H1 (cell line): Measurements from ENCODE around the gene ARHGEF19. TPM values are rescaled to one million over a fixed set of nuclear protein-coding genes. Genes with fewer than 3 reads are reported as not detected.

ENCODE experiments used
- CTCF ChIA-PET: fragments of 300-600 bp; sonication (Branson Sonifier 250); formaldehyde crosslinking; loops from one replicate; lab custom pipeline; 2021; ENCODE audit not compliant: partially characterized antibody; lab: Charles Lee
- POLR2A ChIA-PET: fragments of 300-600 bp; sonication (Branson Sonifier 250); formaldehyde crosslinking; loops from one replicate; lab custom pipeline; 2021; ENCODE audit warnings: inconsistent platforms; ENCODE audit not compliant: partially characterized antibody; lab: Charles Lee
- DNase-seq, 2 experiments: peaks; one replicate each; pipeline versions ENCODE4 v3.0.0 to v3.0.0-alpha.2; 2010 to 2022; ENCODE audit warnings: low spot score in 2 of 2, low read depth in 1 of 2, mixed read lengths in 1 of 2
- FAIRE-seq: peaks from 2 replicates; lab custom pipeline; 2011; peaks lifted over from hg19 to GRCh38; lab: Jason Lieb, UNC
- H2AFZ ChIP-seq: 2 replicates; pipeline ENCODE4 v1.8.1; 2012; ENCODE audit warnings: low read length, inconsistent platforms
- H2AK5ac ChIP-seq: 2 replicates; pipeline ENCODE4 v1.6.1; 2013; ENCODE audit warnings: low read depth, low read length
- H2BK120ac ChIP-seq: replicated peaks from 2 replicates; pipeline ENCODE3; 2013; ENCODE audit warnings: low read depth, low read length, inconsistent platforms
- H2BK12ac ChIP-seq: 2 replicates; pipeline ENCODE4 v1.6.1; 2013; ENCODE audit warnings: low read depth, low read length
- H2BK15ac ChIP-seq: 2 replicates; pipeline ENCODE4 v1.6.1; 2013; ENCODE audit warnings: low read length
- H2BK20ac ChIP-seq: 2 replicates; pipeline ENCODE4 v1.6.1; 2013; ENCODE audit warnings: low read length
- H2BK5ac ChIP-seq: 2 replicates; pipeline ENCODE4 v1.6.1; 2013; ENCODE audit warnings: low read depth, low read length
- H3K14ac ChIP-seq: 2 replicates; pipeline ENCODE4 v1.6.1; 2013; ENCODE audit warnings: inconsistent platforms; ENCODE audit not compliant: insufficient read length
- H3K18ac ChIP-seq: 2 replicates; pipeline ENCODE4 v1.6.1; 2013; ENCODE audit warnings: low read length; ENCODE audit errors: extremely low read depth
- H3K23ac ChIP-seq: 2 replicates; pipeline ENCODE4 v1.6.1; 2013; ENCODE audit warnings: inconsistent platforms; ENCODE audit not compliant: insufficient read length
- H3K23me2 ChIP-seq: 2 replicates; pipeline ENCODE4 v1.6.1; 2013; ENCODE audit warnings: low read depth, low read length
- H3K27ac ChIP-seq: 2 replicates; pipeline ENCODE4 v1.6.1; 2011; ENCODE audit warnings: low read depth, low read length, inconsistent platforms
- H3K27me3 ChIP-seq, 4 experiments: replicated peaks in 1 of 4; 1 replicate in 1 of 4; 2 replicates in 3 of 4; pipeline versions ENCODE4 v1.6.1 to v1.8.1; 2011 to 2013; ENCODE audit warnings: low read length in 3 of 4, mild to moderate bottlenecking in 3 of 4, inconsistent platforms in 2 of 4, mixed read lengths in 2 of 4, moderate library complexity in 1 of 4; ENCODE audit not compliant: control insufficient read depth in 3 of 4, insufficient read depth in 3 of 4; ENCODE audit errors: extremely low read depth in 1 of 4
- H3K36me3 ChIP-seq, 4 experiments: 2 replicates each; pipeline versions ENCODE4 v1.6.1 to v1.8.1; 2011 to 2013; ENCODE audit warnings: mild to moderate bottlenecking in 4 of 4, low read length in 3 of 4, moderate library complexity in 2 of 4, control low read depth in 1 of 4, inconsistent platforms in 1 of 4; ENCODE audit not compliant: insufficient read depth in 4 of 4, control insufficient read depth in 2 of 4
- H3K4ac ChIP-seq: replicated peaks from 2 replicates; pipeline ENCODE3; 2013; ENCODE audit warnings: low read length, low read depth, mixed read lengths, inconsistent platforms; ENCODE audit not compliant: insufficient read length
- H3K4me1 ChIP-seq, 4 experiments: replicated peaks in 1 of 4; 1 replicate in 1 of 4; 2 replicates in 3 of 4; pipeline versions ENCODE4 v1.6.1 to v1.8.1; 2011 to 2013; ENCODE audit warnings: low read length in 3 of 4, inconsistent platforms in 2 of 4, mixed read lengths in 1 of 4; ENCODE audit not compliant: insufficient read depth in 4 of 4, control insufficient read depth in 3 of 4
- H3K4me2 ChIP-seq, 2 experiments: 2 replicates each; pipeline versions ENCODE4 v1.6.1 to v1.8.1; 2011 to 2013; ENCODE audit warnings: low read depth in 2 of 2, low read length in 2 of 2, control low read depth in 1 of 2, inconsistent platforms in 1 of 2, mild to moderate bottlenecking in 1 of 2; ENCODE audit not compliant: insufficient read depth in 1 of 2
- H3K4me3 ChIP-seq, 4 experiments: fragments of 200-600, 300-600 bp in 1 of 4; sonication (generic), shearing (Covaris generic), sonication (Bioruptor Twin) in 1 of 4; 2 replicates each; pipeline versions ENCODE4 v1.5.1 to v1.8.1; 2011 to 2016; ENCODE audit warnings: low read length in 4 of 4, low read depth in 3 of 4, control low read depth in 2 of 4, inconsistent platforms in 2 of 4, mild to moderate bottlenecking in 2 of 4, mixed read lengths in 1 of 4, moderate library complexity in 1 of 4; ENCODE audit not compliant: insufficient read depth in 2 of 4; ENCODE audit errors: extremely low read depth in 1 of 4
- H3K56ac ChIP-seq: replicated peaks from 2 replicates; pipeline ENCODE3; 2013; ENCODE audit warnings: low read depth, mild to moderate bottlenecking, mixed read lengths, low read length, inconsistent platforms; ENCODE audit not compliant: insufficient read length
- H3K79me1 ChIP-seq: 2 replicates; pipeline ENCODE4 v1.6.1; 2013; ENCODE audit warnings: low read depth, low read length, control low read depth
- H3K79me2 ChIP-seq, 2 experiments: 2 replicates each; pipeline versions ENCODE4 v1.6.1 to v1.8.1; 2012 to 2013; ENCODE audit warnings: low read length in 2 of 2, mild to moderate bottlenecking in 2 of 2, inconsistent platforms in 1 of 2; ENCODE audit not compliant: insufficient read depth in 2 of 2, control insufficient read depth in 1 of 2
- H3K9ac ChIP-seq, 4 experiments: replicated peaks in 1 of 4; 1 replicate in 1 of 4; 2 replicates in 3 of 4; pipeline versions ENCODE4 v1.6.1 to v1.8.1; 2011 to 2013; ENCODE audit warnings: low read depth in 3 of 4, low read length in 3 of 4, control low read depth in 2 of 4, mild to moderate bottlenecking in 2 of 4, moderate library complexity in 2 of 4, inconsistent platforms in 1 of 4; ENCODE audit errors: extremely low read depth in 1 of 4
- H3K9me3 ChIP-seq, 2 experiments: 2 replicates each; pipeline versions ENCODE4 v1.6.1 to v1.8.1; 2012 to 2013; ENCODE audit warnings: mild to moderate bottlenecking in 2 of 2, moderate library complexity in 2 of 2, control low read depth in 1 of 2, inconsistent platforms in 1 of 2, low read depth in 1 of 2, low read length in 1 of 2, mixed read lengths in 1 of 2; ENCODE audit not compliant: insufficient read depth in 2 of 2
- H4K20me1 ChIP-seq, 2 experiments: replicated peaks in 1 of 2; 2 replicates each; pipeline versions ENCODE3 to v1.8.1; 2011 to 2013; ENCODE audit warnings: inconsistent platforms in 2 of 2, low read length in 2 of 2, mild to moderate bottlenecking in 1 of 2; ENCODE audit not compliant: insufficient read depth in 2 of 2, control insufficient read depth in 1 of 2
- H4K5ac ChIP-seq: 2 replicates; pipeline ENCODE4 v1.6.1; 2013; ENCODE audit warnings: low read length, low read depth, mixed read lengths, inconsistent platforms; ENCODE audit not compliant: insufficient read length
- H4K8ac ChIP-seq: 2 replicates; pipeline ENCODE4 v1.8.0; 2013; ENCODE audit warnings: mild to moderate bottlenecking, moderate library complexity, low read length, inconsistent platforms; ENCODE audit not compliant: insufficient read depth; ENCODE audit errors: extremely low read depth
- H4K91ac ChIP-seq: replicated peaks from 2 replicates; pipeline ENCODE3; 2013; ENCODE audit warnings: low read length, mixed read lengths, inconsistent platforms; ENCODE audit not compliant: insufficient read length
- EGR1 ChIP-seq: IDR thresholded peaks from 2 replicates; pipeline ENCODE4 v1.6.1; 2011; ENCODE audit warnings: low read depth, low read length, borderline replicate concordance
- GTF2F1 ChIP-seq: IDR thresholded peaks from 2 replicates; pipeline ENCODE4 v1.6.1; 2012; ENCODE audit warnings: low read depth, low read length, improper control_type of control experiment, borderline replicate concordance
- JUND ChIP-seq: IDR thresholded peaks from 2 replicates; pipeline ENCODE4 v1.6.1; 2011; ENCODE audit warnings: mild to moderate bottlenecking, improper control_type of control experiment, low read length
- RAD21 ChIP-seq, 2 experiments: IDR thresholded peaks in 1 of 2; conservative IDR thresholded peaks in 1 of 2; 2 replicates each; pipeline ENCODE4 v1.6.1; 2011; ENCODE audit warnings: low read depth in 2 of 2, low read length in 2 of 2, improper control_type of control experiment in 1 of 2, inconsistent platforms in 1 of 2, mild to moderate bottlenecking in 1 of 2, moderate library complexity in 1 of 2
- SIN3A ChIP-seq, 2 experiments: IDR thresholded peaks in 1 of 2; conservative IDR thresholded peaks in 1 of 2; 2 replicates each; pipeline ENCODE4 v1.6.1; 2011 to 2012; ENCODE audit warnings: low read length in 2 of 2, improper control_type of control experiment in 1 of 2, low read depth in 1 of 2, mild to moderate bottlenecking in 1 of 2
- SIX5 ChIP-seq: IDR thresholded peaks from 2 replicates; pipeline ENCODE4 v1.6.1; 2011; ENCODE audit warnings: mild to moderate bottlenecking, low read depth, low read length
- SUZ12 ChIP-seq: fragments of 200-600 bp; sonication (generic); IDR thresholded peaks from 2 replicates; pipeline ENCODE4 v1.6.1; 2012; ENCODE audit warnings: mild to moderate bottlenecking, inconsistent platforms, low read length, moderate library complexity, mixed read lengths
- TAF7 ChIP-seq: optimal IDR thresholded peaks from 2 replicates; pipeline ENCODE3; 2011; ENCODE audit warnings: low read depth, mild to moderate bottlenecking, inconsistent platforms, low read length, moderate library complexity, borderline replicate concordance
- WGBS, 2 experiments: shearing (Covaris generic) in 1 of 2; methylation state at CpG; one replicate each; pipeline versions ENCODE4 v1.1.6 to v1.1.7; 2013 to 2015; ENCODE audit warnings: low lambda C conversion rate in 2 of 2, mixed read lengths in 2 of 2, inconsistent platforms in 1 of 2, low coverage in 1 of 2, missing lambda C conversion rate in 1 of 2; ENCODE audit not compliant: insufficient replicate concordance in 2 of 2, insufficient coverage in 1 of 2, insufficient read length in 1 of 2; ENCODE audit errors: extremely low coverage in 1 of 2, missing lambda C conversion rate in 1 of 2; 5-methylcytosine and 5-hydroxymethylcytosine counted together
- polyA plus RNA-seq, 7 experiments: library from polyadenylated mRNA; depleted of rRNA in 3 of 7; stranded (reverse) in 5 of 7; unstranded in 2 of 7; fragments of >200 nt in 5 of 7; fragments of 200-250 nt in 2 of 7; gene quantifications; 1 replicate in 5 of 7; 2 replicates in 1 of 7; 4 replicates in 1 of 7; pipeline versions ENCODE4 v1.2.1 to v1.2.3, GENCODE V29; 2011 to 2013; ENCODE audit warnings: missing spikeins in 2 of 7, mixed read lengths in 2 of 7
- total RNA-seq: library from RNA; stranded (reverse); fragmentation: NEBNext Ultra II Directional; extraction: Animal tissue kit (Norgen Biotek cat#: 25700); gene quantifications from 2 replicates; pipeline ENCODE4 v1.2.1, GENCODE V29; 2021

The ARHGEF19 gene
- total and polyA plus RNA-seq, 2 of the 8 experiments (the other 6 are each of a cell fraction or from before 2014, with no cell fraction given) = 47.5 to 56.4 TPM

GRCh38 chr1:16148329-16149092, 63.9 kb downstream of the ARHGEF19 start:
- no peak overlapping the region for H3K4ac ChIP-seq
- H2BK12ac ChIP-seq = no peak overlapping the region
- no peak overlapping the region for H3K56ac ChIP-seq
- H2AK5ac ChIP-seq = no peak overlapping the region
- 0 out of 2 replicates have a peak overlapping the region, but pooled peaks have one; percentile 19 for H3K27ac ChIP-seq
- 0 out of 2 replicates have a peak overlapping the region, but pooled peaks have one; percentile 15 for H2BK5ac ChIP-seq
- ChIA-PET CTCF (interaction anchor here (0.7 to 14.5 kb wide), 12 partner anchors 8 to 345 kb away, joined by 3 to 202 read pairs (median 4); no protein-coding TSS in a partner anchor), POLR2A (interaction anchor here (0.9 to 6.1 kb wide), 5 partner anchors 8 to 76 kb away, joined by 3 to 52 read pairs (median 4); partner anchors contain the start of gene EPHA2)
- no peak overlapping the region for H3K4me2 ChIP-seq
- no peaks in the 10 kb centered on the region for H3K9me3 ChIP-seq
- no peak overlapping the region for H3K9ac ChIP-seq
- H2BK20ac ChIP-seq = no peak overlapping the region; the same call in 1 of the 2 replicates
- H3K23me2 ChIP-seq = no peaks in the 10 kb centered on the region; the same call in 1 of the 2 replicates
- peaks cover 0 to 80% of the 10 kb centered on the region in 2 experiments; a peak in 3 of 4 replicates for H3K79me2 ChIP-seq
- no peak for DNase-seq
- no peak overlapping the region for H3K4me3 ChIP-seq
- TF ChIP-seq TAF7 (no peak), JUND (no peak), RAD21 (IDR thresholded peaks at IDR 0.05 in 1 of 2, conservative IDR thresholded peaks at IDR 0.05 in 1 of 2; ENCODE audit: low read depth in 2 of 2, low read length in 2 of 2) (no peak), SIN3A (conservative IDR thresholded peaks at IDR 0.05 in 1 of 2, IDR thresholded peaks at IDR 0.05 in 1 of 2; ENCODE audit: low read depth in 1 of 2, low read length in 2 of 2) (no peak), GTF2F1 (no peak), EGR1 (no peak), SIX5 (no peak), SUZ12 (no peak)
- TF ChIP-seq, all 59 proteins: peak for 0
- H3K18ac ChIP-seq = no peak overlapping the region
- H2AFZ ChIP-seq = no peak overlapping the region
- no peak overlapping the region for H4K8ac ChIP-seq
- no peak overlapping the region for H2BK15ac ChIP-seq
- H4K5ac ChIP-seq = no peak overlapping the region
- 95% methylated on average over 39 of the region's 39 CpGs; no CpG with 5 or more reads in 1 of the 2 experiments for WGBS, 2 experiments
- peaks cover 11 to 23% of the 10 kb centered on the region in 2 experiments for H4K20me1 ChIP-seq
- FAIRE-seq = no peak
- peaks cover 18 to 58% (median 45%) of the 10 kb centered on the region in 4 experiments for H3K4me1 ChIP-seq
- peaks cover 4 to 24% (median 17%) of the 10 kb centered on the region in 4 experiments; a peak in 7 of 8 replicates for H3K36me3 ChIP-seq
- H4K91ac ChIP-seq = no peak overlapping the region
- no peak overlapping the region for H3K14ac ChIP-seq
- H3K79me1 ChIP-seq = peaks cover 11% of the 10 kb centered on the region; the same call in 1 of the 2 replicates
- H3K23ac ChIP-seq = no peak overlapping the region
- no peak overlapping the region for H2BK120ac ChIP-seq
- no peaks in the 10 kb centered on the region for H3K27me3 ChIP-seq
